ENCODE results near the gene BMP10.

Gene BMP10

DNA sequence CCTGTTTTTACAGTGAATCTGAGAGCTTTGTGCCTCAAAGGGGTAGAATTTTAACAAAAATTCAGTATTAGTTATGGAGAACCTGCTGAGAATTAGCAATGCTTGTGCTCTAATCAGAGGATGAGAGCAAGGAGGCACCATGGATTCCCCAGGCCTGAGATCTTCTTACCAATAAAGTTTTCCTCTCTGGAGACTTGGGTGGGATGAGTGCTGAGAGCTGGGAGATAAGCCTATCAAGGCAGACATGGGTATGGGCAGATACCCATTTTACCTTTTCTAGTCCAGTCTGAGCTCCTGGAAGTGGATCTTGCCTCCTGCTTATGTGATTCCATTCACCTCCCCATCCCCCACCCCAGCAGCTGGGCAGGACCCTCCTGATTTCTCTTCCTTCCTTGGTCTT, 53.9 kb downstream of the BMP10 start:
- no peak for DNase-seq (ENCODE audit: low spot score)

Measured in hematopoietic multipotent progenitor cell treated with erythropoietin and hydrocortisone succinate and interleukin-3 and kit ligand, for 15 days (in vitro differentiated cells).